ENCODE results near the gene MLLT3. TPM values are rescaled to one million over a fixed set of nuclear protein-coding genes. Genes with fewer than 3 reads are reported as not detected.

The MLLT3 gene
- total RNA-seq, 2 donors from 2014 or later = 13.1 to 22.0 TPM

DNA sequence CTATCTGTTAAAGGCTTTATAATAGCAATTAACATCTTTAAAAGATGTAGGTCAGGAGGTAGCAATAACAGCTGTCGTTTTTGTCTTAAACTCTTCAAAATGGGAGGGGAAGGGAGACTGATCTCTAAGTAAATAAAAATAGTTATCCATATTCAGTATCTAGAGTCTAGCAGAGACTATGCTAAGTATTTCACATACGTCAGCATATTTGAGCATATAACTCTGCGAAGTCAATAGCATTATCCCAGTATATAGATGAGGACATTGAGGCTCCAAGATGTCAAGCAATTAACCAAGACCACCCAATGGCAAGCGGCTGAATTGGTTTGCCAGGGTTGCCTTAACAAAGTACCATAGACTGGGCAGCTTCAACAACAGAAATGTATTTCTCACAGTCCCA, 316.8 kb downstream of the MLLT3 start:
- Histone ChIP-seq H3K4me1 (replicated peaks) (no peaks in the 10 kb centered on the region), H3K36me3 (no peaks in the 10 kb centered on the region), H3K27ac (no peak overlapping the region), H3K9me3 (no peaks in the 10 kb centered on the region), H3K27me3 (replicated peaks; ENCODE audit: insufficient read depth) (no peaks in the 10 kb centered on the region), H3K4me3 (no peak overlapping the region)
- intact Hi-C loops (cut with DNase I) = no loop called here
- no peak for DNase-seq (ENCODE audit: low spot score)
- no peak for TF ChIP-seq POLR2A (IDR thresholded peaks at IDR 0.05)
- no peak for TF ChIP-seq POLR2AphosphoS5 (IDR thresholded peaks at IDR 0.05)
- TF ChIP-seq CTCF (IDR thresholded peaks at IDR 0.05) = no peak
- 93% methylated on average over 4 of the region's 4 CpGs for WGBS

GRCh38 chr9:20303996-20304395, 318.3 kb downstream of the MLLT3 start:
- TF ChIP-seq CTCF (IDR thresholded peaks at IDR 0.05) (no peak), POLR2AphosphoS5 (IDR thresholded peaks at IDR 0.05) (no peak), POLR2A (IDR thresholded peaks at IDR 0.05) (no peak)
- Histone ChIP-seq H3K27ac (no peak overlapping the region), H3K27me3 (replicated peaks; ENCODE audit: insufficient read depth) (no peaks in the 10 kb centered on the region), H3K9me3 (no peaks in the 10 kb centered on the region), H3K36me3 (no peaks in the 10 kb centered on the region), H3K4me3 (no peak overlapping the region), H3K4me1 (replicated peaks) (no peaks in the 10 kb centered on the region)
- no peak for DNase-seq (ENCODE audit: low spot score)
- intact Hi-C loops (cut with DNase I) = no loop called here
- WGBS = 37% methylated on average over 3 of the region's 3 CpGs

DNA sequence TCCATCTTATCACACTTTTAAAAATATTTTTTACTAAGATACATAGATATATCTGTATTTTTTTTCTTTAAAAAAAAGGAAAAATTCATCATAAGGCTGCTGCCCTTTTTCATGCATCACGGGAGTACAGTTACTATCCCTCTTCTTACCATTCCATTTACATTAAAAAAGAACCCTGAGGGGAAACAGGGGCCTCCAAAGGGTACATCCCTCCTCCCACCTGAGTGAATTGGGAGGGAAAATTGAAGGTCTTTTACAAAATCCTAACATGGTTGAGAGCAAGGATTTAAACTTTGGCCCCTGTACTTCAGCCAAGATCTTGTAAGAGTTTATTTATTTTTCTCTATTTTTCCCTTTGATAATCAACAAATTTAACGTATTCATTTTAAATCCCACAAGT, 319.2 kb downstream of the MLLT3 start:
- H3K4me1 ChIP-seq (replicated peaks) = no peaks in the 10 kb centered on the region
- H3K27ac ChIP-seq = no peak overlapping the region
- H3K27me3 ChIP-seq (replicated peaks; ENCODE audit: insufficient read depth) = no peaks in the 10 kb centered on the region
- H3K36me3 ChIP-seq = no peaks in the 10 kb centered on the region
- DNase-seq (ENCODE audit: low spot score) = no peak
- intact Hi-C loops (cut with DNase I) = no loop called here
- no peak overlapping the region for H3K4me3 ChIP-seq
- H3K9me3 ChIP-seq = no peaks in the 10 kb centered on the region
- TF ChIP-seq POLR2AphosphoS5 (IDR thresholded peaks at IDR 0.05) (no peak), CTCF (IDR thresholded peaks at IDR 0.05) (no peak), POLR2A (IDR thresholded peaks at IDR 0.05) (no peak)
- WGBS = 77% methylated on average over 2 of the region's 2 CpGs

DNA sequence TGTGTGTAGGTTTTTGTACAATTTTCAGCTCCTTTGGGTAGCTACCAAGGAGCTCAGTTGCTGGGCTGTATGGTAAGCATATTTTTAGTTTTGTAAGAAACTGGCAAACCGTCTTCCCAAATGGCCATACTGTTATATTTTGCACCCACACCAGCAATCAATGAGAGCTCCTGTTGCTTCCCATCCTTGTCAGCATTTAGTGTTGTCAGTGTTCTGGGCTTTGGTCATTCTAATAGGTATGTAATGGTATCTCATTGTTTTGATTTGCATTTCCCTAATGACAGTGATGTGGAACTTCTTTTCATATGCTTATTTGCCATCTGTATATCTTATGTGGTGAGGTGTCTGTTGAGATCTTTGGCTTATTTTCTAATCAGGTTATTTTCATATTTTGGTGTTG, 320.1 kb downstream of the MLLT3 start:
- Histone ChIP-seq H3K27ac (no peak overlapping the region), H3K4me1 (replicated peaks) (no peaks in the 10 kb centered on the region), H3K27me3 (replicated peaks; ENCODE audit: insufficient read depth) (no peaks in the 10 kb centered on the region), H3K36me3 (no peaks in the 10 kb centered on the region), H3K9me3 (no peaks in the 10 kb centered on the region), H3K4me3 (no peak overlapping the region)
- intact Hi-C loops (cut with DNase I) = no loop called here
- 93% methylated on average over 1 of the region's 1 CpG for WGBS
- DNase-seq (ENCODE audit: low spot score) = no peak
- TF ChIP-seq POLR2A (IDR thresholded peaks at IDR 0.05) = no peak
- no peak for TF ChIP-seq CTCF (IDR thresholded peaks at IDR 0.05)
- TF ChIP-seq POLR2AphosphoS5 (IDR thresholded peaks at IDR 0.05) = no peak

- no peaks in the 10 kb centered on the region for H3K36me3 ChIP-seq
- no peak overlapping the region for H3K4me3 ChIP-seq
- H3K4me1 ChIP-seq (replicated peaks) = no peaks in the 10 kb centered on the region
- H3K9me3 ChIP-seq = no peaks in the 10 kb centered on the region
- TF ChIP-seq POLR2AphosphoS5 (IDR thresholded peaks at IDR 0.05) (no peak), POLR2A (IDR thresholded peaks at IDR 0.05) (no peak), CTCF (IDR thresholded peaks at IDR 0.05) (no peak)
- H3K27ac ChIP-seq = no peak overlapping the region
- H3K27me3 ChIP-seq (replicated peaks; ENCODE audit: insufficient read depth) = no peaks in the 10 kb centered on the region
- DNase-seq (ENCODE audit: low spot score) = no peak
- WGBS = 36% methylated on average over 2 of the region's 2 CpGs
- intact Hi-C loops (cut with DNase I) = no loop called here
Observed at GRCh38 chr9:20300430-20301115, 321.7 kb downstream of the MLLT3 start.

Measured in prostate gland (tissue), 2 donors.